GM12892 (cell line): ENCODE results near the gene SERPINB12.

ENCODE experiments used
- POLR2A ChIP-seq: IDR thresholded peaks from 2 replicates; pipeline ENCODE4 v1.6.1; 2011; ENCODE audit warnings: low read depth, low read length, control low read depth
- POLR2AphosphoS5 ChIP-seq: IDR thresholded peaks from 2 replicates; pipeline ENCODE4 v1.6.1; 2011; ENCODE audit warnings: low read depth, low read length, control low read depth

GRCh38 chr18:63523660-63524059, 18.5 kb upstream of the SERPINB12 start:
- TF ChIP-seq POLR2AphosphoS5 (no peak), POLR2A (no peak)
